Measurements from ENCODE around the gene LTBP3.
"Not testable (repeated sequence)": the region's sequence is repeated elsewhere in the genome, so short reads cannot be mapped to it uniquely, and the experiment has no call there.

Gene LTBP3

DNA sequence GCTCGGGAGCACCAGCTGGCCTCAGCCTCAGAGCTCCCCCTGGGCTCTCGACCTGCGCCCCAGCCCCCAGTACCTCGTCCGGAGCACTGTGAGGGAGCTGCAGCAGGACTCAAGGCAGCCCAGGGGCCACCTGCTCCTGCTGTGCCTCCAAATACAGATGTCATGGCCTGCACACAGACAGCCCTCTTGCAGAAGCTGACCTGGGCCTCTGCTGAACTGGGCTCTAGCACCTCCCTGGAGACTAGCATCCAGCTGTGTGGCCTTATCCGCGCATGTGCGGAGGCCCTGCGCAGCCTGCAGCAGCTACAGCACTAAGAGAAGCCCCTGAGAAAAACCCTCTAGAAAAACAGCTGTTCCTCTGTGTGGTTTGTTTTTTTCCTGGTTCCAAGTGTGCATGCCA lies 13.3 kb upstream of the LTBP3 start:
- DNase-seq = no peak

DNA sequence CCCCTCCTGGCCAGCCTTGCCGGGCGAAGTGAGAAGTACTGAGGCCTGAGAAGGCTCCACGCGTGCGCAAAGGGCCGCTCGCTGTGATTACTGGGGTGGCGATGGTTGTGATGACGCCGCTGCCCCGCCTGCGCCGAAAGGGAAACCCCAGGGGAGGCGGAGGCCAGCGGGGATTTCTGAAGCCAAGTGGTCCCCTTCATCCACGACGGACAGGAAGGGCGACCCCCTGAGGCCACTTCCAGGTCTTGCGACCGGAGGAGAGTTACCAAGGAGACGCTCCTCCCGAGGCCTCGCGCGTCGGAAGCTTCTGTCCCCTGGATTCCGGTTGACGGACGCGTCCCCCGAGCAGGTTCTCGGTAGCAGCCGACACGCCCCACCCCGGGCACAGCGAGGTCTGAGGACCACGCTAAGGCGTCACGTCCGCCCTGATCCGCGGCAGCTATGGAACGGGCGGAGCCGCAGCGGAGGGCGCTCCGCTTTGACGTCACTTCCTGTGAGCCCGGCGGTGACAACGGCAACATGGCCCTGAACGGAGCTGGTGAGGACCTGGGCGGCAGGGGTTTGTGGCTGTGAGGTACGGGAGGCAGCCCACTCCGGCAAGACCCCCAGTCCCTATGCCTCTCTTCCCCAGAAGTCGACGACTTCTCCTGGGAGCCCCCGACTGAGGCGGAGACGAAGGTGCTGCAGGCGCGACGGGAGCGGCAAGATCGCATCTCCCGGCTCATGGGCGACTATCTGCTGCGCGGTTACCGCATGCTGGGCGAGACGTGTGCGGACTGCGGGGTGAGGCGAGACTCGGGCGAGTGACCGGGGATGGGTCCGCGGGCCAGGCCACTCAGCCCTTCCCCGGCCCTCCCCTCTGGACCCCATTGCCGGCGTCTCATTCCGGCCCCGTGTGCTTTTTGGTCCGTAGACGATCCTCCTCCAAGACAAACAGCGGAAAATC lies 12.1 kb upstream of the LTBP3 start, which contains the start of gene ZNRD2:
Gene ZNRD2, plus strand, starts transcription at position 505 of the 946 bp plus-strand sequence. Its CDS starts 15 bp downstream, at position 520.
- peak; percentile 97 for DNase-seq

DNA sequence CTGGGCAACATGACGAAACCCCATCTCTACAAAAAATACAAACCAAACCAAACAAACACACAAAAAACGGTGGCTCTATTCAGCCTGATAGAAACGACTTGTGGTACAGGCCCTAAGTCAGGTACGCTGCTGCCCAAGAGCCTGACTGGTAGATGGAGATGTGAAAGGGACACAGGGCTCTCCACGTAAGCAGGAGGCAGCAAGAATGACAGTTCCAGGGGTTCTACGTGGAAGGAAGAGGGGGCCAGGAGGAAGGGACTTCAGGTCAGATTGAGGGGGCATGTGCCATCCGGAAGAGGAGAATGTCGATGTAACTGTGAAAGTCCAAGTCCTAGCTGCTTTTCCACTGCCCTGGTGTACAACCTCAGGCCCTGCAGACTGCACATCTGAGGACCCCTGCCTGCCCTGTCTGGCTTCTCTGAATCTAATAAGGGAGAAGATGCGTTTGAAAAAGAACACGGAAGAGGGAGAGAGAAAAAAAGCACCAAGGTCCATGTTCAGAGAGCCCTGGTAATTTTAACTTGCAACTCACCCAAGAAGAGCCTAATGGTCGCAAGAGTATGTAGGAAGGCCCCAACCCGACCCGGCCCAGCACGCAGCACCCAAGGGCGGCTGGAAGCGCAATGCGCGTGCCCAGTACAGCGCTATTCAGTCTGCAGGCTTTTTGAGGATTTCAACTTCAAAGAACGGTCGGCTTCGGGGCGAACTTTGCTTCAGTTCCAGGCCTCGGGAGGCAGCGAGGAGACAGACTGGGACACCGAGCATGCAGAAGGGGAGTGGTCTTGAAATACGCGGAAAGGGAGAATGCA lies 11.2 kb upstream of the LTBP3 start:
- DNase-seq = no peak

DNA sequence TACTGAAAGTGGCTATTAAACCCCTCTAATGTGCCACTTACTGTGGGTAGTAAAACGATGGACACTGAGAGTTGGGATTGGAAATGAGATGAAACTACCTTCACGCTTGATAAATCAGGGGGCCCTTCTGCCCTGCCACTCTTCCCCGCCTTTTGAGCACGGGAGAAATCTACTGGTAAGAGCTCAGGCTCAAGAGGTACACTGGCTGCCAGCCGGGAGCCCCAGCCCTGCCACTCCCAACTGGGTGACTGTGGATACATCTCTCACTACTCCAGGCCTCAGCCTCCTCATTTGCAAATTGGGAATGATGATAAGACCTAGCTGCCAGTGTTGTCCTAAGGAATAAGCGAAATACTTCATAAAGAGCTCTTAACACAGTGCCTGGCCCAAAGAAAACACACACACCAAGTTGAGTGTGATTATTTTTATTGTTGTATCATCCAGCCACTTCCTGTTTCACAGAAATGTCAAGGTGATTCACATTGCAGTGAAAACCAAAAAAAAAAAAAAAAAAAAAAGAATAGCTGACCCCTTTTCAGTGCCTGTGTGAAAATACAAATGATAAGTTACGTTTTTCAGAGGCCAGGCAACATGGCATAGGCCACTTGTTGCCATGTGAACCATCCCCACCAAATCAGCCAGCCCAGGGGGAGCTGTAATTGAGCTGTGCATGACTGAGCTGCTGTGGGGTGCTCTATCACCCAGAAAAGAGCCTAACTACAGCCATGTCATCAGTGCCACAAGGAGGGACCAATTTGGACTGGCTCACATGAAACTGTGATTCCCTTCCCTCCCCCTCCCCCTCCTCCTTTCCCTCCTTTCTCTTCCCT lies 7.7 kb upstream of the LTBP3 start:
- DNase-seq = no peak

DNA sequence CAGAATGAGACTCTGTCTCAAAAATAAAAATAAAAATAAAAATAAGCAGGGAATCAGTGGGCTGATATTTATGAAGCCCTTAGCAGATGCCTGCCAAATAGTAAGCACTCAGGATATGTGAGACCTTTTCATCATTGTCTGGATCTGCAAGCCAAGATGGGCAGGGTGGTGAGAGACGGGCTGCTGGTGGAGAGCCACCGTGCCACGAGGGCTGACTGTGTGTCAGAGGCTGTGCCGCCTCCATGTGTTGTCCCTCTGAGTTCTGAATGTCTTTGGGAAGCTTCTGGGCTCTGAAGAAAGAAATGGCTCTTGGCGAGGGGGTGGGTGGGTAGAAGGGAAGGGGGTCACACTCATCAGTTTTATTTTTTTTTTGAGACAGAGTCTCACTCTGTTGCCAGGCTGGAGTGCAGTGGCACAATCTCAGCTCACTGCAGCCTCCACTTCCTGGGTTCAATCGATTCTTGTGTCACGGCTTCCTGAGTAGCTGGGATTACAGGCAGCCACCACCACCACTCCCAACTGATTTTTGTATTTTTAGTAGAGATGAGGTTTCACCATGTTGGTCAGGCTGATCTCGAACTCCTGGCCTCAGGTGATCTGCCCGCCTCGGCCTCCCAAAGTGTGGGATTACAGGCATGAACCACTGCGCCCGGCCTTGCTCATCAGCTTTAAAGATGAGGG lies 6.9 kb upstream of the LTBP3 start:
- not testable (repeated sequence) for DNase-seq

- no peak for DNase-seq
These were observed 5.4 kb upstream of the LTBP3 start for GRCh38 chr11:65563601-65564000.

DNA sequence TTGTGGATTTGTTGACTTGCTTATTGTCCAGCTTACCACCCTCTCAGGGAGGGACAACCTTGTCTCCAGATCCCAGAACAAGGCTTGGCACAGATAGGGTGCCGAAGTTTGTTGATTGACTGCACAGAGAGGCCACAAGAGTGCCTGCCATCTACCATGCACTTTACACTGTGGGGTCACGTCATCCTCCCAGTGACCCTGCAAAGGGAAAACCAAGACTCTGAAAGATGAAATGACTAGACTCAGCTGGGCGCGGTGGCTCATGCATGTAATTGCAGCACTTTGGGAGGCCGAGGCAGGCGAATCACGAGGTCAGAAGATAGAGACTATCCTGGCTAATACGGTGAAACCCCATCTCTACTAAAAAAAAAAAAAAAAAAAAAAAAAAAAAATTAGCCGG lies 4.6 kb upstream of the LTBP3 start:
- DNase-seq = no peak

- DNase-seq = no peak
These were observed 3.9 kb upstream of the LTBP3 start for GRCh38 chr11:65562020-65562419.

DNA sequence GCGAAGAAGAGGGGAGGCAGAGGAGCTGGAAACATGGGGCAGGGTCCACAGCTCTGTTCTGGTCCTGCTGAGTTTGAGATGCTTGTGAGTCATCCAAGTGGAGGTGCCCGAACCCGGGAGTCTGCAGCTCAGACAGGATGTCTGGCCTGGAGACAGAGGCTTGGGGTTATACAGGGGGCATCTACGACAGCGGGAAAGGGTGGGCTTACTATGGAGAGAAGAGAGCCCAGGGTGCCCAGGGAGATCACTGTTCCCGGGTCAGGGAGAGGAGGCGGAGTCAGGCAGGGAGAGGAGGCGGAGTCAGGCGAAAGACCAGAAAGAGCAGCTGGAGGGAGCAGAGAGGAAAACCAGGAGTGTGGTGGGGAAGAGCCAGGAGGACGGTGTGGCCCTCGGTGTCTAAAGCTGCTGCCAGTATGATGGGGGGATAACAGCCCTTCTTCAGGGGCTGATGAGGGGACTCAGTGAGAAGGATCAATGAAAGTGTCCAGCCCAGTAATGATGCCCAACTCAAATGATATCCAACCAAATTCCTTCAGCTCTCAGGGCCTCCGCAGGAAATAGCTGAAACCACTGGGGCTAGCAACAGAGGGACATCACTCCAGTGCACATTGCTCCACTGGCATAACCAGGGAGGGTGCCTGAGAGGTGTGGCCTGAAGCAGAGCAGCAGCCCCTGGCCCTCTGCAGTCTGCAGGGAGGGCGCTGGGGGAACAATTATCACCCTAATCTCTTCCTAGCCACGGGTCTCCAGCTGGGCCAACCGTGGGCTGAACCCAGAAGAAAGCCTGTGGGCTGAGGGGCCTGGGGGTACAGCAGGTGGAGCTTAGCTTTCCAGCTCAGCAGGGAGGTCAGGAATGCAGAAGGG lies 2.6 kb upstream of the LTBP3 start:
- no peak for DNase-seq

DNA sequence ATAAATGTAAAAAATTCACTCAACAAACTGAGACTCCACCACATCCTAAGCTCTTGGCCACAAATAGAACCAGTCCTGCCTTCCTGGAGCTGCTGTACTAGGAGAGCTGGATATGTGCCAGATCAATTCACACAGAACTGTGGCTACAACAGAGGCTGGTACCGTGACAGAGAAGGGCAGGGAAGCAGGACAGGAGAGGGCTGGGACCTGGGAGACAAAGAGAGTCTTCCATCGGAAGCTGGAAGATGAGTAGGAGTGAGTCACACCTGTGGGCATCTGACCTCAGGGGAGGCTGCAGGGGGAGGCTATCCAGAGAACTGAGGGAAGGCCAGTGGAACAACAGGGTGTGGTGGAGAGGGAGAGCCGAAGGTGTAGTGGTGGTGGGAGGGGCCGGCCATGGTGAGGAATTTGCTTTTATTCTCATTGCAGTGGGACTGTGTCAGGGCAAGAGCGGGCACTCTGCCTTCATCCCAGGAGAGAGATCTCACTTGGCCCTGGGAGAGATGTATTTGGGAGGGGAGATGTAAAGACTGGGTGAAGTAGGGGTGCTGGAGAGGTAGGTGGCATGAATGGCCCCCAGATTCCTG lies 1.9 kb upstream of the LTBP3 start:
- no peak for DNase-seq

- no peak for DNase-seq
These were observed 1.4 kb upstream of the LTBP3 start for GRCh38 chr11:65559535-65559934.

DNA sequence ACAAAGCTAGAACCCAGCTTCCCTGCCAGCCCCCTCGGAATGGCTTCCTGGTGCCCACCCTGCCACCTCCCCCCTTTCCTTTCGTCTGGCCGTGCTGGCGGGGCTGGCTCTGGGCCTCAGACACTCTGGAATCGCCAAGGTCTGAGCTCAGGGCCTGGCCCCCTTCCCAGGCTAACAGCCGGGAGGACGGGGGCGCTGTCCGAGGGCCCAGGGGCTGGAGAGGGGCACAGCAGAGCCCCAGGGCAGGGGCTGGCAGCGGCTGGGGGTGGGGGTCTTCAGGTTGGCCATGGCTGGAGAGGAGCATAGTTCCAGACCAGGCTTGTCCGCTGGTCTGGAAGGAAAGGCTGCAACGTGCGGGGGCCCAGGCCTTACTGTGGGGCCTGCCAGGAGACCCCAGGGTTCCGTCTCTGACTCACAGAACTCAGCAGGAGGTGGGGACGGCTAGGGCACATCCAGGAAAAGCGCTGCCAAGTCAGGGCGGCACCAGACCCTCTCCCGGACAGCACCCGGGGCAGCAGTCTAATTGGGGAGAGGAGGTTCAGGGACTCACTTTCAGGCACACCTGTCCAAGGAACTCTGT lies 861 bp upstream of the LTBP3 start:
- DNase-seq = no peak

DNA sequence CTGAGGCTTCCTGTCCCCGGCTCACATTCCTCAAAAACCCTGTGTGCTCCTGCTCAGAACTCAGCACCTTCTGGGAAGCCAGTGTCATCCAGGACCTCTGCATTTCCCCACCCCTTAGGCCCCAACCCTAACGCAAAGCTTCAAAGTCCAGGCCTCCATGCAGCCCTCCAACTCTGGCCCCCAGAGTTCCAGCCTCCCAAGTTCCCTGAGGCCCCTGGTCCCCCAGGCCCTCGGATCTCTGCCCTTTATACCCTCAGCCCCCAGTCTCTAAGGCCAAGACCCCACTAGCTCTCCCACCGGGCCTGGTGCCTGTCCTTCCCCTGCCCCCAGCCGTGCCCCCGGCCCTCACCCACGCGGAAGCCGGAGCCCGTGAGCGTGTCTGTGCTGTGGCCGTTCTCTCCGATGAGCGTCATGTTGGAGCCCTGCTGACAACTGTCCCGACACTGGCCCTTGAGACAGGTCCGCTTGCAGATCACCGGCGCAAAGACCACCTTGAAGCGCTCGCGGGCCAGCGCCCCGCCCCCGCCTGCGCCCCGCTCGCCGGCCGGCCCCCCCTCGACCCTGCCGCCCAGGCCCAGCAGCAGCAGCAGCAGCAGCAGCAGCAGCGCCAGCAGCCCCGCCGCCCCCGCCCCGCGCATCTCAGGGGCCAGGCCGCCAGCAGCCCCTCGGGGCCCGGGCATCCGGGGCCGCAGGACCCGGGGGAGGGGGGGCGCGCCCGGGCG lies 718 bp downstream of the LTBP3 start:
- DNase-seq = no peak

GRCh38 chr11:65556470-65557279 lies 1.5 kb downstream of the LTBP3 start:
- DNase-seq = no peak

DNA sequence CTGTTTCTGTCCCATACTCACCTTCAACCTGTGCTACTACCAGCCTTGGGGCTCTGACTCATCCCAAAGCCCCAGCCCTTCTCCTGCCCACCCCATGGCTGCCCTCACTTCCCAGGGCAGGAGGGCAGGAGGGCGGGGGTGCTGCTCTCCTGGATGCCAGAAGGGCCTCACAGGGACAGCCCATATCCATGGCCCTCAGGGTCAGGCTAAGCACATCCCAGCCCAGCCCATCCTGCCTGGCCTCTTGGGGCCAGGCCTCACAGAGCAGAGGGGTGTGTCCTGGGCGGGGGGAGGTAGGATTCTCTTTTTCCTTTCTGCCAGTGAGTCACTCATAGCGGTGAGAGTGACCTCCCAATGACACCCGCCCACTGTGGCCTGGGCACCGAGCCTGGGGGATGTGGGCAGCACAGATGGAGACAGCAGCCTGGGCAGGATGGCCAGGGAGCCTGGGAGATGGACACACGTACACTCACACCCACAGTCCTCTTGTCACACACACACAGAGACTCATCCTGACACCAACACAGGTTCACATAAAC lies 2.4 kb downstream of the LTBP3 start:
- no peak for DNase-seq

DNA sequence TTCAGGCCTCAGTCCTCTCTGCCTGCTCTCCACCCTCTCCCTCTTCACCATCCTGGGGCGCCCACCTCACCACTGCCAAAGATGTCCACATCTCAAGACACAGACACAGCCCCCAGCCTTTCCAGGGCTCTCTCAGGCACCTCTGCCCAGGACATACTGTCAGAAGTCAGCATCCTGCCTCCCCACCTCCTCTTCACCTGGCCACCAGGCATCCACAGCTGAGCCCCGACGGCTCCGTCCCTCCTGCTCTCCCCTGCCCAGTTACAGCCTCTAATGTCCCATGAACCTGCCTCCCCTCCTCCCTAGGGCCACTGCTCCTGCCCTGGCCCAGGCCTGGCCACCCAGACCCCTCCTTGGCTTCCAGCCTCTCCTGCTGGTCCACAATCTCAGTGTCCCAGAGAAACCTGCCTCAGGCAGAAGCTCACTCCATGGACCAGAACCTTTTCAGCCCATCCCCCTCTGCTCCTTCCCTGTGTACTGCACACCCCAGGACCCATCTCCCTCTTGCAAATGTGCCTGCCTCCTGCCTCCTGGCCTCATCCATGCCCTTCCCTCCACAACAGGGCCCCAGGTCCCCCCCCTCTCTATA lies 3.2 kb downstream of the LTBP3 start:
- DNase-seq = no peak

GRCh38 chr11:65554057-65554818 lies 3.9 kb downstream of the LTBP3 start:
- DNase-seq = no peak
